Progenitor cell of endocrine pancreas (in vitro differentiated cells): ENCODE data around the gene ARAP1. TPM values are rescaled to one million over a fixed set of nuclear protein-coding genes. Genes with fewer than 3 reads are reported as not detected.

Experiments used
- DNase-seq: peaks from one replicate; pipeline ENCODE4 v3.0.0; 2021; ENCODE audit warnings: low spot score; ENCODE audit not compliant: unreplicated experiment
- H3K27ac Mint-ChIP-seq: 2 replicates; pipeline ENCODE4 v1.8.0; 2021; ENCODE audit warnings: mild to moderate bottlenecking, moderate library complexity, mixed read lengths
- H3K27me3 Mint-ChIP-seq: 2 replicates; pipeline ENCODE4 v1.8.0; 2021; ENCODE audit warnings: mixed read lengths
- H3K36me3 Mint-ChIP-seq: 2 replicates; pipeline ENCODE4 v1.8.0; 2022; ENCODE audit warnings: mixed read lengths; ENCODE audit not compliant: insufficient read depth
- H3K4me1 Mint-ChIP-seq: 2 replicates; pipeline ENCODE4 v1.8.0; 2021; ENCODE audit warnings: low read depth, mixed read lengths
- H3K4me3 Mint-ChIP-seq: 2 replicates; pipeline ENCODE4 v1.8.0; 2021; ENCODE audit warnings: low read depth, mild to moderate bottlenecking, moderate library complexity, mixed read lengths
- H3K9me3 Mint-ChIP-seq: 2 replicates; pipeline ENCODE4 v1.8.0; 2021; ENCODE audit warnings: low read depth, mixed read lengths
- CTCF ChIP-seq: fragments of 200-600 bp; sonication (generic); IDR thresholded peaks from one replicate; pipeline ENCODE4 v1.5.0; 2021; ENCODE audit warnings: antibody characterized with exemption, mild to moderate bottlenecking; ENCODE audit not compliant: unreplicated experiment
- total RNA-seq: library from RNA; stranded (reverse); gene quantifications from 2 replicates; pipeline ENCODE4 v1.2.1, GENCODE V29; 2021

Gene ARAP1
- total RNA-seq, 1 donor from 2014 or later = 86.7 TPM

DNA sequence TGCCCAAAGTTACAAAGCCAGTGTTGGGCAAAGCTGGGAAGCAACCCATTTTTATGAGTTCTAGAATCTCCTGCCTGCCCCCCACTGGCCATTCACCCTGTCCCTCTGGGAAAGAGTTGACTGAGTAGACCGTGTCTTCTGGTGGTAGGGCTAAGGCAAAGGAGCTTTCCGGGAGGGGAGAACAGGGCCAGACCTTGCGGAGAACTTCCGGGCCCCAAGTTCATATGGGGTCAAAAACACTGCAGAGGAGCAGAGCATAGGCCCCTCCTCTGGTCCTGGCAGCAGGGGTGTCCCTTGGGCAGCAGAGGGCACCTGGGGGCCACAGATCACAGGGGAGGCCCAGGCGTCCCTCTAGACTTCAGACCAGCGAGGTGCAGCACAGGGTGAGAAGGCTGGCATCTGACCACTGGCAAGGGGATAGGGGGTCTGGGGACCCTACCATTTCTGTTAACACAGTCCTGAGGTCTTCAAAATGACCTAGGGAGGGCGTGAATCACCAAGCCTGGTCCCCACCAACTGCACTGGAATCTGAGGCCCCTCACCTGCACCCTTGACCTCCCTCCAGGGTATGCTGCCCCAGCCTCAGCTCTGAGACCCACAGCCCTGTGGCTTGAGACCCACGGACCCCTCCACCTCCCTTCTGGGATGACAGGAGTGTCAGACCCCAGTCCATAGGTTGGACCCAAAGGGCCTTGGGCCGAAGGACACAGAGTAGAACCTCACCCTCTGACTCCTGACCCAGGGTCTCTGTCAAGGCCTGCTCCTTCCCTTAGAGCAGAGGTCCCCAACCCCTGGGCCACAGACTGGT is 1.3 kb upstream of the ARAP1 start:
- Mint-ChIP-seq H3K4me3 (peak overlapping the region; percentile 93), H3K9me3 (no peaks in the 10 kb centered on the region), H3K36me3 (peaks cover 24% of the 10 kb centered on the region), H3K27me3 (no peaks in the 10 kb centered on the region), H3K4me1 (peaks cover 31% of the 10 kb centered on the region), H3K27ac (no peak overlapping the region)
- no peak for TF ChIP-seq CTCF
- DNase-seq = no peak

DNA sequence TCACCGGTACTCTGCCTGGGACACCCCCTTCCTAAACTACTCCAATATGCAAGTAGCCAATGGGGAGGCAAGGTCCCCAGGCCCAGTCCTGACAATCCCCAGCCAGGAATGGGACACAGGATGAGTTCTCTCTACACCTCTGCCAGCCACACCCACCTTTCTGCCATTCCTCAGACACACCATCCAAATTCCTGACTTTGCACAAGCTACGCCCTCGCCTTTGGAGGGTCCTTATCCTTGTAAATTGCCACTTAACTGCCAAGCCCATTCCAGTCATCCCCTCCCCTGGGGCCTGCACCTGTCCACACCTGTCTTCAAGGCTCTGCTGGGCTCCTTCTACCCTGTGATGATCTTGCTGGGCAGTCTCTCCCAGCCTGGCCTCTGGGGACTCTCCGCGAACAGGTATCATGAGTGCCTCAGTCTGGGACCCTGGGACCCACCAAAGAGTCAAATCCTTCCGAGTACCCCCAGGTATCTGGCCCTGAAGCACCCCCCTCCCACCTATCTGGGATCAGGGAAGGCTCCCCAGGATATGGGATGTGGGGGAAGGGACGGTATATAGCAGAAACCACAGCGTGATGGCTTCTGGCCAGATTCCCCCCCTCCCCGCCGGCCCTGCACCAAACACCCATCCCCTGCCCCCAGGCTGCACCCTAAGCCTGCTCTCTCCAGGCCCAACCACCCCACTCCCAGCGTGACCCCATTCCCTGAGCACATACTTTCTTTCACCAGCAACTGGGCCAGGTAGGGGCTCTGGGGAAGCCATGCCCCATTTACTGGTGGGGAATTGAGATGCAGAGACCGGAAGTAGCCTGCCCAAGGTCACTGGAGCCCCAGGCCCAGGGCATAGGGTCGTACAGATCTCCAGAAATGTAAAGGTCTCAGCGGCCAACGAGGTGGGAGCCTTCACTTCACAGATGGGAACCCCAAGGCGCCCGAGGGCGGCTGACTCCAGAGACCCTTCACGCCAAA is 806 bp downstream of the ARAP1 start:
- Mint-ChIP-seq H3K27ac (peak overlapping the region; percentile 91), H3K27me3 (no peaks in the 10 kb centered on the region), H3K9me3 (no peaks in the 10 kb centered on the region), H3K36me3 (peaks cover 10% of the 10 kb centered on the region), H3K4me3 (peak overlapping the region; percentile 93), H3K4me1 (peaks cover 33% of the 10 kb centered on the region)
- TF ChIP-seq CTCF = no peak
- no peak for DNase-seq

- peaks cover 8% of the 10 kb centered on the region for H3K36me3 Mint-ChIP-seq
These were observed 1.6 kb downstream of the ARAP1 start for GRCh38 chr11:72750556-72751115.

DNA sequence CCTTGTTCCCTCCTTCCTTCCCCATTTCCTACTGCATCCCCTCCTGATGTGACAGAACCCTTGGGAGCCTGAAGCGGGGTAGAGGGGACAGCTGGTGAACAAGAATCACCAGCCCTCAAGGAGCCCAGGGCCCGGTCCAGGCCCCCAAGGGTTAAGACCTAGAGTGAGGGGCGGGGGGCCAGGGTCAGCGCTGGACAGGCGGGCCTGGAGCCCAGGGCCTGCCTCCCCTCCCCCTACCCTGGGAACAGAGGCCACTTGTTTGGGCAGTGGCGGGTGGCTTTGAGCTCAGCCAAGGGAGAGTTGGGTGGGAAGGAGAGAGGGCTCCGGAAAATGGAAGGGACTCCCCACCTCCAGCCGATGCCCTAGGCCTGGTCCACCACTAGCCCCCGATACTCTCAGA is 2.1 kb downstream of the ARAP1 start:
- peaks cover 7% of the 10 kb centered on the region for H3K36me3 Mint-ChIP-seq
- H3K9me3 Mint-ChIP-seq = no peaks in the 10 kb centered on the region
- TF ChIP-seq CTCF = no peak
- no peaks in the 10 kb centered on the region for H3K27me3 Mint-ChIP-seq
- peaks cover 29% of the 10 kb centered on the region for H3K4me1 Mint-ChIP-seq
- H3K27ac Mint-ChIP-seq = peak overlapping the region; percentile 86
- DNase-seq = peak; percentile 31
- peak overlapping the region; percentile 93 for H3K4me3 Mint-ChIP-seq

More at GRCh38 chr11:72750556-72751115, 1.6 kb downstream of the ARAP1 start:
- Mint-ChIP-seq H3K4me1 (peaks cover 29% of the 10 kb centered on the region), H3K4me3 (peak overlapping the region; percentile 93), H3K27me3 (no peaks in the 10 kb centered on the region), H3K27ac (peak overlapping the region; percentile 37), H3K9me3 (no peaks in the 10 kb centered on the region)
- DNase-seq = no peak
- TF ChIP-seq CTCF = no peak

DNA sequence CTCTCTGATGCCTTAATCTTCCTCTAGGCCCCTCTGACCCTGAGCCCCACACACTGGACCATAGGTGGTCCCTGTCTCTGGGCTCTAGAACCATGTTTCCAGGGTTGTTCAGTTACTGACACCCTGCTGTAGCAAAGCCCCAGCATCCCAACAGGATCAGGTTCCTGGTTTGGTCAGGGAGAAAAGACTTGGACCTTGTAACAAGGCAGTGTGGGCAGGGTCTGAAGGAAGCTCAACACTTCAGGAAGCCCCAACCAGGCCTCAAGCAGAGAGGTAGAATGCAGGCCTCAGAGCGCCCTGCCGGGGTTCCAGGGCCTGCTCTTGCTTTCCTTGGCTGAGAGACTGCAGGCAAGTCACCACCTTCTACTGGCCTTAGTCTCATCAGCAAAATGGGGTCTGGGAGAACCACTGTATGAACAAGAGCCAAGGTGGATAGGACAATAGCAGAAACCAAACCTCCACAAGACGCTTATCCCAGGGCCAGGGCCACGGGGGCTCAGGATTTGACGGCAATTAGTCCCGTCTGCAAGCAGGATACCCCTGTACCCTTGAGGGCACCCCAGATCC is 4.8 kb downstream of the ARAP1 start:
- Mint-ChIP-seq H3K4me1 (peaks cover 33% of the 10 kb centered on the region), H3K36me3 (peaks cover 4% of the 10 kb centered on the region), H3K27me3 (no peaks in the 10 kb centered on the region), H3K4me3 (no peak overlapping the region), H3K9me3 (no peaks in the 10 kb centered on the region), H3K27ac (no peak overlapping the region)
- no peak for TF ChIP-seq CTCF
- no peak for DNase-seq
